ENCODE data around the gene MX2. TPM values are rescaled to one million over a fixed set of nuclear protein-coding genes. Genes with fewer than 3 reads are reported as not detected.

MX2 gene
- total and polyA plus RNA-seq, 2 experiments from 2014 or later = 5.4 to 9.2 TPM

DNA sequence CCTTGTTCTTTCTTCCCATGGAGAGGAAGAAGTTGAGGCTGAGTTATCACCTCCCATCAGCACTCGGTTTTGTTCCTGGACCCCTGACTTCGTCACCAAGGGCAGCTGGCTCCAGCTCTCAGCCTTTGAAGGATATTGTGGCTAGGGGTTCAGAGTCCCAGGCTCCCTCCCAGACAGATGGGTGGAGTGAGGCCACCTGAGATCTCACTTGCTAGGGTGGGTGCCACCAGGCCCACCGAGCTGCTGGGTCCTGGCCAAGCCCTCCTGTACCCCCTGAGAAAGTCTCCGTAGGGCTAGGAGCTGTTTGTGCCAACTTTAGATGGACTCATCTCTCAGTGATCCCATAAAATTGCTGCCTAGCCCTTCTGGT is 6.9 kb downstream of the MX2 start:
- TF ChIP-seq JUNB (IDR thresholded peaks at IDR 0.05; ENCODE audit: unreplicated experiment) = no peak
- TF ChIP-seq, protein P1, sequence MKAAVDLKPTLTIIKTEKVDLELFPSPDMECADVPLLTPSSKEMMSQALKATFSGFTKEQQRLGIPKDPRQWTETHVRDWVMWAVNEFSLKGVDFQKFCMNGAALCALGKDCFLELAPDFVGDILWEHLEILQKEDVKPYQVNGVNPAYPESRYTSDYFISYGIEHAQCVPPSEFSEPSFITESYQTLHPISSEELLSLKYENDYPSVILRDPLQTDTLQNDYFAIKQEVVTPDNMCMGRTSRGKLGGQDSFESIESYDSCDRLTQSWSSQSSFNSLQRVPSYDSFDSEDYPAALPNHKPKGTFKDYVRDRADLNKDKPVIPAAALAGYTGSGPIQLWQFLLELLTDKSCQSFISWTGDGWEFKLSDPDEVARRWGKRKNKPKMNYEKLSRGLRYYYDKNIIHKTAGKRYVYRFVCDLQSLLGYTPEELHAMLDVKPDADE (IDR thresholded peaks at IDR 0.05) = no peak
- TF ChIP-seq, protein P2, sequence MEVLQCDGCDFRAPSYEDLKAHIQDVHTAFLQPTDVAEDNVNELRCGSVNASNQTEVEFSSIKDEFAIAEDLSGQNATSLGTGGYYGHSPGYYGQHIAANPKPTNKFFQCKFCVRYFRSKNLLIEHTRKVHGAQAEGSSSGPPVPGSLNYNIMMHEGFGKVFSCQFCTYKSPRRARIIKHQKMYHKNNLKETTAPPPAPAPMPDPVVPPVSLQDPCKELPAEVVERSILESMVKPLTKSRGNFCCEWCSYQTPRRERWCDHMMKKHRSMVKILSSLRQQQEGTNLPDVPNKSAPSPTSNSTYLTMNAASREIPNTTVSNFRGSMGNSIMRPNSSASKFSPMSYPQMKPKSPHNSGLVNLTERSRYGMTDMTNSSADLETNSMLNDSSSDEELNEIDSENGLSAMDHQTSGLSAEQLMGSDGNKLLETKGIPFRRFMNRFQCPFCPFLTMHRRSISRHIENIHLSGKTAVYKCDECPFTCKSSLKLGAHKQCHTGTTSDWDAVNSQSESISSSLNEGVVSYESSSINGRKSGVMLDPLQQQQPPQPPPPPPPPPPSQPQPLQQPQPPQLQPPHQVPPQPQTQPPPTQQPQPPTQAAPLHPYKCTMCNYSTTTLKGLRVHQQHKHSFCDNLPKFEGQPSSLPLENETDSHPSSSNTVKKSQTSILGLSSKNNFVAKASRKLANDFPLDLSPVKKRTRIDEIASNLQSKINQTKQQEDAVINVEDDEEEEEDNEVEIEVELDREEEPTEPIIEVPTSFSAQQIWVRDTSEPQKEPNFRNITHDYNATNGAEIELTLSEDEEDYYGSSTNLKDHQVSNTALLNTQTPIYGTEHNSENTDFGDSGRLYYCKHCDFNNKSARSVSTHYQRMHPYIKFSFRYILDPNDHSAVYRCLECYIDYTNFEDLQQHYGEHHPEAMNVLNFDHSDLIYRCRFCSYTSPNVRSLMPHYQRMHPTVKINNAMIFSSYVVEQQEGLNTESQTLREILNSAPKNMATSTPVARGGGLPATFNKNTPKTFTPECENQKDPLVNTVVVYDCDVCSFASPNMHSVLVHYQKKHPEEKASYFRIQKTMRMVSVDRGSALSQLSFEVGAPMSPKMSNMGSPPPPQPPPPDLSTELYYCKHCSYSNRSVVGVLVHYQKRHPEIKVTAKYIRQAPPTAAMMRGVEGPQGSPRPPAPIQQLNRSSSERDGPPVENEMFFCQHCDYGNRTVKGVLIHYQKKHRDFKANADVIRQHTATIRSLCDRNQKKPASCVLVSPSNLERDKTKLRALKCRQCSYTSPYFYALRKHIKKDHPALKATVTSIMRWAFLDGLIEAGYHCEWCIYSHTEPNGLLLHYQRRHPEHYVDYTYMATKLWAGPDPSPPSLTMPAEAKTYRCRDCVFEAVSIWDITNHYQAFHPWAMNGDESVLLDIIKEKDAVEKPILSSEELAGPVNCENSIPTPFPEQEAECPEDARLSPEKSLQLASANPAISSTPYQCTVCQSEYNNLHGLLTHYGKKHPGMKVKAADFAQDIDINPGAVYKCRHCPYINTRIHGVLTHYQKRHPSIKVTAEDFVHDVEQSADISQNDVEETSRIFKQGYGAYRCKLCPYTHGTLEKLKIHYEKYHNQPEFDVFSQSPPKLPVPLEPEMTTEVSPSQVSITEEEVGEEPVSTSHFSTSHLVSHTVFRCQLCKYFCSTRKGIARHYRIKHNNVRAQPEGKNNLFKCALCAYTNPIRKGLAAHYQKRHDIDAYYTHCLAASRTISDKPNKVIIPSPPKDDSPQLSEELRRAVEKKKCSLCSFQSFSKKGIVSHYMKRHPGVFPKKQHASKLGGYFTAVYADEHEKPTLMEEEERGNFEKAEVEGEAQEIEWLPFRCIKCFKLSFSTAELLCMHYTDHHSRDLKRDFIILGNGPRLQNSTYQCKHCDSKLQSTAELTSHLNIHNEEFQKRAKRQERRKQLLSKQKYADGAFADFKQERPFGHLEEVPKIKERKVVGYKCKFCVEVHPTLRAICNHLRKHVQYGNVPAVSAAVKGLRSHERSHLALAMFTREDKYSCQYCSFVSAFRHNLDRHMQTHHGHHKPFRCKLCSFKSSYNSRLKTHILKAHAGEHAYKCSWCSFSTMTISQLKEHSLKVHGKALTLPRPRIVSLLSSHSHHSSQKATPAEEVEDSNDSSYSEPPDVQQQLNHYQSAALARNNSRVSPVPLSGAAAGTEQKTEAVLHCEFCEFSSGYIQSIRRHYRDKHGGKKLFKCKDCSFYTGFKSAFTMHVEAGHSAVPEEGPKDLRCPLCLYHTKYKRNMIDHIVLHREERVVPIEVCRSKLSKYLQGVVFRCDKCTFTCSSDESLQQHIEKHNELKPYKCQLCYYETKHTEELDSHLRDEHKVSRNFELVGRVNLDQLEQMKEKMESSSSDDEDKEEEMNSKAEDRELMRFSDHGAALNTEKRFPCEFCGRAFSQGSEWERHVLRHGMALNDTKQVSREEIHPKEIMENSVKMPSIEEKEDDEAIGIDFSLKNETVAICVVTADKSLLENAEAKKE (CRISPR knock-in tag; IDR thresholded peaks at IDR 0.05) = no peak
- no peak for TF ChIP-seq EZH2 (IDR thresholded peaks at IDR 0.05; ENCODE audit: low read depth, unreplicated experiment)
- no peak for TF ChIP-seq POLR2AphosphoS5 (IDR thresholded peaks at IDR 0.05; ENCODE audit: low read depth)
- no peak for TF ChIP-seq STAT1 (IDR thresholded peaks at IDR 0.05; ENCODE audit: unreplicated experiment)
- TF ChIP-seq, protein P3, sequence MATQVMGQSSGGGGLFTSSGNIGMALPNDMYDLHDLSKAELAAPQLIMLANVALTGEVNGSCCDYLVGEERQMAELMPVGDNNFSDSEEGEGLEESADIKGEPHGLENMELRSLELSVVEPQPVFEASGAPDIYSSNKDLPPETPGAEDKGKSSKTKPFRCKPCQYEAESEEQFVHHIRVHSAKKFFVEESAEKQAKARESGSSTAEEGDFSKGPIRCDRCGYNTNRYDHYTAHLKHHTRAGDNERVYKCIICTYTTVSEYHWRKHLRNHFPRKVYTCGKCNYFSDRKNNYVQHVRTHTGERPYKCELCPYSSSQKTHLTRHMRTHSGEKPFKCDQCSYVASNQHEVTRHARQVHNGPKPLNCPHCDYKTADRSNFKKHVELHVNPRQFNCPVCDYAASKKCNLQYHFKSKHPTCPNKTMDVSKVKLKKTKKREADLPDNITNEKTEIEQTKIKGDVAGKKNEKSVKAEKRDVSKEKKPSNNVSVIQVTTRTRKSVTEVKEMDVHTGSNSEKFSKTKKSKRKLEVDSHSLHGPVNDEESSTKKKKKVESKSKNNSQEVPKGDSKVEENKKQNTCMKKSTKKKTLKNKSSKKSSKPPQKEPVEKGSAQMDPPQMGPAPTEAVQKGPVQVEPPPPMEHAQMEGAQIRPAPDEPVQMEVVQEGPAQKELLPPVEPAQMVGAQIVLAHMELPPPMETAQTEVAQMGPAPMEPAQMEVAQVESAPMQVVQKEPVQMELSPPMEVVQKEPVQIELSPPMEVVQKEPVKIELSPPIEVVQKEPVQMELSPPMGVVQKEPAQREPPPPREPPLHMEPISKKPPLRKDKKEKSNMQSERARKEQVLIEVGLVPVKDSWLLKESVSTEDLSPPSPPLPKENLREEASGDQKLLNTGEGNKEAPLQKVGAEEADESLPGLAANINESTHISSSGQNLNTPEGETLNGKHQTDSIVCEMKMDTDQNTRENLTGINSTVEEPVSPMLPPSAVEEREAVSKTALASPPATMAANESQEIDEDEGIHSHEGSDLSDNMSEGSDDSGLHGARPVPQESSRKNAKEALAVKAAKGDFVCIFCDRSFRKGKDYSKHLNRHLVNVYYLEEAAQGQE (IDR thresholded peaks at IDR 0.05; ENCODE audit: unreplicated experiment) = no peak
- TF ChIP-seq NANOG (IDR thresholded peaks at IDR 0.05; ENCODE audit: borderline replicate concordance) = no peak
- TF ChIP-seq EZH2phosphoT487 (IDR thresholded peaks at IDR 0.05; ENCODE audit: unreplicated experiment) = no peak
- TF ChIP-seq CREB1 (CRISPR knock-in tag; IDR thresholded peaks at IDR 0.05; ENCODE audit: low read depth) = no peak
- TF ChIP-seq ZNF114 (CRISPR knock-in tag; IDR thresholded peaks at IDR 0.05) = no peak
- no peak for TF ChIP-seq ZNF331 (CRISPR knock-in tag; IDR thresholded peaks at IDR 0.05; ENCODE audit: low read depth)
- TF ChIP-seq, protein P4, sequence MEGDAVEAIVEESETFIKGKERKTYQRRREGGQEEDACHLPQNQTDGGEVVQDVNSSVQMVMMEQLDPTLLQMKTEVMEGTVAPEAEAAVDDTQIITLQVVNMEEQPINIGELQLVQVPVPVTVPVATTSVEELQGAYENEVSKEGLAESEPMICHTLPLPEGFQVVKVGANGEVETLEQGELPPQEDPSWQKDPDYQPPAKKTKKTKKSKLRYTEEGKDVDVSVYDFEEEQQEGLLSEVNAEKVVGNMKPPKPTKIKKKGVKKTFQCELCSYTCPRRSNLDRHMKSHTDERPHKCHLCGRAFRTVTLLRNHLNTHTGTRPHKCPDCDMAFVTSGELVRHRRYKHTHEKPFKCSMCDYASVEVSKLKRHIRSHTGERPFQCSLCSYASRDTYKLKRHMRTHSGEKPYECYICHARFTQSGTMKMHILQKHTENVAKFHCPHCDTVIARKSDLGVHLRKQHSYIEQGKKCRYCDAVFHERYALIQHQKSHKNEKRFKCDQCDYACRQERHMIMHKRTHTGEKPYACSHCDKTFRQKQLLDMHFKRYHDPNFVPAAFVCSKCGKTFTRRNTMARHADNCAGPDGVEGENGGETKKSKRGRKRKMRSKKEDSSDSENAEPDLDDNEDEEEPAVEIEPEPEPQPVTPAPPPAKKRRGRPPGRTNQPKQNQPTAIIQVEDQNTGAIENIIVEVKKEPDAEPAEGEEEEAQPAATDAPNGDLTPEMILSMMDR (conservative IDR thresholded peaks at IDR 0.05; ENCODE audit: low read depth in 2 of 2) = no peak
- Mint-ChIP-seq H3K36me3 (ENCODE audit: low read depth) (no peaks in the 10 kb centered on the region), H3K4me1 (peaks cover 9% of the 10 kb centered on the region; the same call in 2 of the 3 replicates), H3K27ac (no peak overlapping the region), H3K9me3 (no peaks in the 10 kb centered on the region; the same call in 2 of the 3 replicates), H3K4me3 (peak overlapping the region; percentile 77; the same call in 2 of the 3 replicates), H3K27me3 (ENCODE audit: insufficient read depth, low read depth, poor library complexity) (peaks cover 7% of the 10 kb centered on the region)
- H3K9me2 ChIP-seq (ENCODE audit: insufficient read depth) = 0 out of 2 replicates have a peak, but pooled peaks cover 10% of the 10 kb centered on the region
- ATAC-seq = no peak
- H4K20me1 ChIP-seq (replicated peaks; ENCODE audit: insufficient read depth) = no peaks in the 10 kb centered on the region
- H3K36me3 ChIP-seq (ENCODE audit: insufficient read depth) = no peaks in the 10 kb centered on the region
- H2AFZ ChIP-seq = peak overlapping the region; percentile 100
- no peak overlapping the region for H3K27ac ChIP-seq (ENCODE audit: low read depth)
- no peak for DNase-seq (ENCODE audit: low spot score)
- H3K4me2 ChIP-seq = peak overlapping the region; percentile 88
- peaks cover 16% of the 10 kb centered on the region; the same call in 1 of the 2 replicates for H3K4me1 ChIP-seq (ENCODE audit: insufficient read depth)
- peak overlapping the region; percentile 67 for H3K4me3 ChIP-seq
- H3K27me3 ChIP-seq (ENCODE audit: insufficient read depth) = no peaks in the 10 kb centered on the region
- no peaks in the 10 kb centered on the region for H3F3A ChIP-seq (replicated peaks; ENCODE audit: low read depth)
- 0 out of 2 replicates have a peak, but pooled peaks cover 7% of the 10 kb centered on the region for H3K79me2 ChIP-seq (replicated peaks; ENCODE audit: insufficient read depth)
